Suprapubic skin (tissue), 4 donors: ENCODE results near the gene RUFY3. TPM values are rescaled to one million over a fixed set of nuclear protein-coding genes. Genes with fewer than 3 reads are reported as not detected.

Experiments used
- DNase-seq, 2 donors: peaks; one replicate each; pipeline ENCODE4 v3.0.0-alpha.2; 2019; ENCODE audit warnings: low spot score in 2 of 2
- H3K27ac ChIP-seq: fragments of 200-600 bp; sonication (generic); one replicate; pipeline ENCODE4 v1.5.1; 2019
- H3K27me3 ChIP-seq: fragments of 200-600 bp; sonication (generic); one replicate; pipeline ENCODE4 v1.5.1; 2019
- H3K36me3 ChIP-seq: fragments of 200-600 bp; sonication (generic); one replicate; pipeline ENCODE4 v1.5.1; 2019
- H3K4me1 ChIP-seq: fragments of 200-600 bp; sonication (generic); one replicate; pipeline ENCODE4 v1.5.1; 2019
- H3K4me3 ChIP-seq: fragments of 200-600 bp; sonication (generic); one replicate; pipeline ENCODE4 v1.5.1; 2019; ENCODE audit warnings: mild to moderate bottlenecking
- H3K9me3 ChIP-seq: fragments of 200-600 bp; sonication (generic); one replicate; pipeline ENCODE4 v1.5.1; 2019
- EP300 ChIP-seq: sonication (generic); formaldehyde crosslinking; IDR thresholded peaks from one replicate; pipeline ENCODE4 v1.6.1; 2017; ENCODE audit warnings: antibody characterized with exemption
- POLR2A ChIP-seq, 2 donors: fragments of 450-650 bp; IDR thresholded peaks; one replicate each; pipeline ENCODE4 v1.6.1; 2017; ENCODE audit warnings: antibody characterized with exemption in 2 of 2, mild to moderate bottlenecking in 2 of 2, moderate library complexity in 2 of 2
- POLR2AphosphoS5 ChIP-seq, 3 donors: sonication (generic); formaldehyde crosslinking; IDR thresholded peaks; one replicate each; pipeline ENCODE4 v1.6.1; 2017; ENCODE audit warnings: antibody characterized with exemption in 3 of 3
- WGBS: methylation state at CpG from one replicate; pipeline ENCODE4 v1.1.5; 2018; 5-methylcytosine and 5-hydroxymethylcytosine counted together
- total RNA-seq, 4 donors: library from RNA; depleted of rRNA; stranded (reverse); fragments of >200 nt; gene quantifications; one replicate each; pipeline ENCODE4 v1.1.0, GENCODE V29; 2016
- TF ChIP-seq, protein P1 (sequence below), 2 donors: fragments of 200-600 bp in 1 of 2; fragments of 450-650 bp in 1 of 2; sonication (generic) in 1 of 2; IDR thresholded peaks; one replicate each; pipeline ENCODE4 v1.5.1; 2016 to 2019; ENCODE audit warnings: antibody characterized with exemption in 2 of 2, mild to moderate bottlenecking in 1 of 2, moderate library complexity in 1 of 2

Gene RUFY3
- total RNA-seq, 4 donors from 2014 or later = 53.2 to 155 (median 68.1) TPM

DNA sequence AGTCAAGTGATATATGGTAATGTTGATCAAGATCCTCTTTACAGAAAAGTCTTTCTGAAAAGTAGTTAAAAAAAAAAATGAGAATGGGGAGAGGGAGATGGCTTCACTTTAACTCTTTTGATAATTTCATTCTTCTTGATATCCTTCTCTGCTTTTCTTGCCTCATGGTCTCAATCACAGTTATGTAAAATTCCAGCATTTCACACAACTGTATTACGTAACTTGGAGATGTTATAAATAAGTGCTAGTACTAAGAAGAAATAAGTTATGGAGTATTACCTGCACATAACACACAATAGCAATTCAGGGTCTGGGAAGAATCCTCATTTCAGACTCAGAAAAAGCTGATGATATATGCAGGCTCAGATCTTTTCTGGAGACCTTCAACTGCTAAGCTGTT is 22.0 kb downstream of the RUFY3 start:
- H3K4me3 ChIP-seq = no peak overlapping the region
- no peaks in the 10 kb centered on the region for H3K27me3 ChIP-seq
- H3K36me3 ChIP-seq = peaks cover 2% of the 10 kb centered on the region
- DNase-seq = no peak
- 89% methylated on average over 1 of the region's 1 CpG for WGBS
- H3K9me3 ChIP-seq = no peaks in the 10 kb centered on the region
- H3K27ac ChIP-seq = no peak overlapping the region
- TF ChIP-seq, protein P1, sequence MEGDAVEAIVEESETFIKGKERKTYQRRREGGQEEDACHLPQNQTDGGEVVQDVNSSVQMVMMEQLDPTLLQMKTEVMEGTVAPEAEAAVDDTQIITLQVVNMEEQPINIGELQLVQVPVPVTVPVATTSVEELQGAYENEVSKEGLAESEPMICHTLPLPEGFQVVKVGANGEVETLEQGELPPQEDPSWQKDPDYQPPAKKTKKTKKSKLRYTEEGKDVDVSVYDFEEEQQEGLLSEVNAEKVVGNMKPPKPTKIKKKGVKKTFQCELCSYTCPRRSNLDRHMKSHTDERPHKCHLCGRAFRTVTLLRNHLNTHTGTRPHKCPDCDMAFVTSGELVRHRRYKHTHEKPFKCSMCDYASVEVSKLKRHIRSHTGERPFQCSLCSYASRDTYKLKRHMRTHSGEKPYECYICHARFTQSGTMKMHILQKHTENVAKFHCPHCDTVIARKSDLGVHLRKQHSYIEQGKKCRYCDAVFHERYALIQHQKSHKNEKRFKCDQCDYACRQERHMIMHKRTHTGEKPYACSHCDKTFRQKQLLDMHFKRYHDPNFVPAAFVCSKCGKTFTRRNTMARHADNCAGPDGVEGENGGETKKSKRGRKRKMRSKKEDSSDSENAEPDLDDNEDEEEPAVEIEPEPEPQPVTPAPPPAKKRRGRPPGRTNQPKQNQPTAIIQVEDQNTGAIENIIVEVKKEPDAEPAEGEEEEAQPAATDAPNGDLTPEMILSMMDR (IDR thresholded peaks at IDR 0.05) = no peak
- TF ChIP-seq EP300 (no peak), POLR2A (IDR thresholded peaks at IDR 0.05) (no peak), POLR2AphosphoS5 (IDR thresholded peaks at IDR 0.05) (no peak)
- H3K4me1 ChIP-seq = peaks cover 12% of the 10 kb centered on the region

DNA sequence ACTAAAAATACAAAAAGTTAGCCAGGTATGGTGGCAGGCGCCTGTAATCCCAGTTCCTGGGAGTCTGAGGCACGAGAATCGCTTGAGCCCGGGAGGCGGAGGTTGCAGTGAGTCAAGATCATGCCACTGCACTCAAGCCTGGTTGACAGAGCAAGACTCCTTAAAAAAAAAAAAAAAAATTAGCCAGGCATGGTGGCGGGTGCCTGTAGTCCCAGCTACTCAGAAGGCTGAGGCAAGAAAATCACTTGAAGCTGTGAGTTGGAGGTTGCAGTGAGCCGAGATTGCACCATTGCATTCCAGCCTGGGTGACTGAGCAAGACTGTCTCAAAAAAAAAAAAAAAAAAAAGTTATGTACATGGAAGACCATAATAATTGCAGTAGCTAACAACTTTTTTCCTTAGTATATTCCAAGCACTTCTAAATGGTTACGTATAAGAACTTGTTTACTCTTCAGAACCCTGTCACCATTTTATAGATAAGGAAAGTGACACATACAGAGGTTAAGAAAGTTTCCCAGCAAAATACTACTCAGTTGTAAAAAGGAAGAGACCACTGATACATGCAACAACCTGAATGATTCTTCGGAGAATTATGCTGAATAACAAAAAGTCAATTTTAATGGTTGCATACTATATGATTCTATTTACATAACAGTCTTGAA is 24.5 kb downstream of the RUFY3 start:
- no peaks in the 10 kb centered on the region for H3K9me3 ChIP-seq
- no peak for DNase-seq
- H3K27ac ChIP-seq = no peak overlapping the region
- TF ChIP-seq POLR2AphosphoS5 (IDR thresholded peaks at IDR 0.05) (no peak), POLR2A (IDR thresholded peaks at IDR 0.05) (no peak), EP300 (no peak)
- TF ChIP-seq, protein P1 (IDR thresholded peaks at IDR 0.05) = no peak
- no peak overlapping the region for H3K4me3 ChIP-seq
- 95% methylated on average over 9 of the region's 9 CpGs for WGBS
- H3K4me1 ChIP-seq = peaks cover 2% of the 10 kb centered on the region
- H3K36me3 ChIP-seq = peaks cover 2% of the 10 kb centered on the region
- H3K27me3 ChIP-seq = no peaks in the 10 kb centered on the region

DNA sequence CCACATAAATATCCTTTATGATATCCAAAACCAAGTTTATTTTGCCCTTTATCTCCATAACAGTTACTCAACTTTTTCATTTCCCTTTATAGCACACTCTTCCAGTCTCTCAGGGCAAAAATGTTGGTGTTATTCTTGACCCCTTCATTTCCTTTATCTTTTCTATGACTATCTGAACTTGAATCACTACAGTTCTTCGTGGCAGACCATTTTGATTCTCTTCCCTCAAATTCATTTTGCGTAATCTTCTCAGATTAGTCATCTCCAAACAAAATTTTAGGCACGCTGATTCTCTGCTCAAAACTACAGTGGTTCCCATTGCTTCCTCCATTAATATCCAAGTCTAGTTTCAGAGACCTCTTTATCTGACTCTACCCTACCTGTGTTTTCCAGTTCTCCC is 26.1 kb downstream of the RUFY3 start:
- no peak for DNase-seq
- no peaks in the 10 kb centered on the region for H3K27me3 ChIP-seq
- H3K4me1 ChIP-seq = no peaks in the 10 kb centered on the region
- no peaks in the 10 kb centered on the region for H3K9me3 ChIP-seq
- WGBS = 83% methylated on average over 3 of the region's 3 CpGs
- H3K36me3 ChIP-seq = peaks cover 2% of the 10 kb centered on the region
- H3K27ac ChIP-seq = no peak overlapping the region
- TF ChIP-seq POLR2AphosphoS5 (IDR thresholded peaks at IDR 0.05) (no peak), POLR2A (IDR thresholded peaks at IDR 0.05) (no peak), EP300 (no peak)
- TF ChIP-seq, protein P1 (IDR thresholded peaks at IDR 0.05) = no peak
- no peak overlapping the region for H3K4me3 ChIP-seq

DNA sequence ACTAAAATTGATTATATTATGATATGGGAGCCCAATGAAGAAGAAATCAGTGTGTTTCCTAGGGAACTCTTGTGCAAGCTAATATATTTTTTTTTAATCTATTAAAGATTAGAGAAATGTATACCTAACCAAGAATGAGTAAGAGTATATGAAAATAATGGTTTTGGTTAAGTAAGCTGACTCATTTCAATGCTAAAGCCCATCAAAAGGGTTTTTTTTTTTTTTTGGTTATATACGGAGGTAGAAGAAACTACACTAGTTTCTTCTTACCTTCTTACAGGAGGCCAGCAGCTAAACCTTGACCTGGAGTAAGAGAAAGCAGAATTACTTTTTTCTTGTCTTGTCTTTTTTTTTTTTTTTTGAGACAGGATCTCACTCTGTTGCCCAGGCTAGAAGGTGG is 27.5 kb downstream of the RUFY3 start:
- Histone ChIP-seq H3K9me3 (no peaks in the 10 kb centered on the region), H3K4me3 (no peak overlapping the region), H3K27me3 (no peaks in the 10 kb centered on the region), H3K27ac (no peak overlapping the region), H3K36me3 (peaks cover 2% of the 10 kb centered on the region), H3K4me1 (no peaks in the 10 kb centered on the region)
- DNase-seq = no peak
- no peak for TF ChIP-seq EP300
- WGBS = 79% methylated on average over 1 of the region's 1 CpG

DNA sequence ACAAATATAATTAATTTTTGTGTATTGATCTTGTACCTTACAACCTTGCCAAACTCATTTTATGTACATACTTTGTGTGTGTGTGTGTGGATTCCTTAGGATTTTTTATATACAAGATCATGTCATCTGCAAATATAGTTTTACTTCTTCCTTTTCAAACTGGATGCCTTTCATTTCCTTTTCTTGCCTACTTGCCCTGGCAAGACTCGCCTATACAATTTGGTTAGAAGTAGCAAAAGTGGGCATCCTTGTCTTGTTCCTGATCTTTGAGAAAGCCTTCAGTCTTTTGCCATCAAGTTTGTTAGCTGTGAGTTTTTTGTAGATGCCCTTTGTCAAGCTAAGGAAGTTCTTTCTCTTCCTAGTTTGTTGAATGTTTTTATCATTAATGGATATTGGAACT is 30.5 kb downstream of the RUFY3 start:
- Histone ChIP-seq H3K9me3 (no peaks in the 10 kb centered on the region), H3K36me3 (no peaks in the 10 kb centered on the region), H3K4me1 (no peaks in the 10 kb centered on the region), H3K4me3 (no peak overlapping the region), H3K27ac (no peak overlapping the region), H3K27me3 (no peaks in the 10 kb centered on the region)
- TF ChIP-seq EP300 (no peak), POLR2AphosphoS5 (IDR thresholded peaks at IDR 0.05) (no peak), POLR2A (IDR thresholded peaks at IDR 0.05) (no peak)
- TF ChIP-seq, protein P1 (IDR thresholded peaks at IDR 0.05) = no peak
- WGBS = 84% methylated on average over 1 of the region's 1 CpG
- DNase-seq = no peak

DNA sequence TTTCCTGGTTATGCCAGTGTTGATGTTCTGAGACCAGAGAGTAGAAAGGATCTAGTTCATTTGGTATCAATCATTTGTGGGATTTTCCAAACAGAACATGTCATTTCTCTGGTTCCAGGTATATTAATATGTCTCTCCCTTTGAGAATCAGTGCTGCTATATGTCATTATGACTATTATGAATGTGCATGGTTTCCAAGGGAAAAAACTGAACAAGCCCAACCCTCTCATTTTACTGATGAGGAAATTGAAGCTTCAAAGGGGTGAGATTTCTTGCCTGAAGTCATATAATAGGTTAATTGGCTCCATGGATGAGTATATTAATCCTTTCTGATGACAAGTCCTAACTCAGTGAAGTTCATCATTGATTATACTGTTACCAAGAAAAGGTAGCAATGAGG is 31.9 kb downstream of the RUFY3 start:
- H3K4me1 ChIP-seq = no peaks in the 10 kb centered on the region
- no peak overlapping the region for H3K4me3 ChIP-seq
- H3K36me3 ChIP-seq = no peaks in the 10 kb centered on the region
- no peaks in the 10 kb centered on the region for H3K27me3 ChIP-seq
- no peak for TF ChIP-seq EP300
- TF ChIP-seq, protein P1 (IDR thresholded peaks at IDR 0.05) = no peak
- TF ChIP-seq POLR2AphosphoS5 (IDR thresholded peaks at IDR 0.05) = no peak
- TF ChIP-seq POLR2A (IDR thresholded peaks at IDR 0.05) = no peak
- DNase-seq = no peak
- no peak overlapping the region for H3K27ac ChIP-seq
- H3K9me3 ChIP-seq = no peaks in the 10 kb centered on the region
